Measurements from ENCODE around the gene FHAD1.

Gene FHAD1

DNA sequence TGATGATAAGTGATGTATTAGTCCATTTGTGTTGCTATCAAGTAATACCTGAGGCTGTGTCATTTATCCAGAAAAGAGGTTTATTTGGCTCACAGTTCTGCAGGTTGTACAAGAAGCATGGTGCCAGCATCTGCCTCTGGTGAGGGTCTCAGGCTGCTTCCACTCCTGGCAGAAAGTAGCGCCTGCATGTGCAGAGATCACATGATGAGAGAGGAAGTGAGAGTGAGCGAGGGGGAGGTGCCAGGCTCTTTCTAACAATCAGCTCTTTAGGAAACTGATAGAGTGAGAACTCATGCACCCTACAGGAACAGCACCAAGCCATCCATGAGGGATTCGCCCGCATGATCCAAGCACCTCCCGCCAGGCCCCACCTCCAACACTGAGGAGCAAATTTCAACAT, 2.2 kb upstream of the FHAD1 start:
- H3K27me3 ChIP-seq (ENCODE audit: control insufficient read depth, low read length): peaks cover 8% of the 10 kb centered on the region; the same call in 1 of the 2 replicates
- H3K79me2 ChIP-seq (ENCODE audit: control insufficient read depth, low read length): no peaks in the 10 kb centered on the region
- no peaks in the 10 kb centered on the region for H3F3A ChIP-seq (ENCODE audit: control insufficient read depth, insufficient read depth)
- no peaks in the 10 kb centered on the region for H4K20me1 ChIP-seq (ENCODE audit: control insufficient read depth, insufficient read depth, low read depth, low read length)
- no peak overlapping the region for H3K4me3 ChIP-seq (ENCODE audit: low read length)
- no peaks in the 10 kb centered on the region for H3K4me1 ChIP-seq (ENCODE audit: control insufficient read depth, low read length)
- no peak overlapping the region for H3K27ac ChIP-seq (ENCODE audit: low read depth, low read length)
- TF ChIP-seq, protein P1, sequence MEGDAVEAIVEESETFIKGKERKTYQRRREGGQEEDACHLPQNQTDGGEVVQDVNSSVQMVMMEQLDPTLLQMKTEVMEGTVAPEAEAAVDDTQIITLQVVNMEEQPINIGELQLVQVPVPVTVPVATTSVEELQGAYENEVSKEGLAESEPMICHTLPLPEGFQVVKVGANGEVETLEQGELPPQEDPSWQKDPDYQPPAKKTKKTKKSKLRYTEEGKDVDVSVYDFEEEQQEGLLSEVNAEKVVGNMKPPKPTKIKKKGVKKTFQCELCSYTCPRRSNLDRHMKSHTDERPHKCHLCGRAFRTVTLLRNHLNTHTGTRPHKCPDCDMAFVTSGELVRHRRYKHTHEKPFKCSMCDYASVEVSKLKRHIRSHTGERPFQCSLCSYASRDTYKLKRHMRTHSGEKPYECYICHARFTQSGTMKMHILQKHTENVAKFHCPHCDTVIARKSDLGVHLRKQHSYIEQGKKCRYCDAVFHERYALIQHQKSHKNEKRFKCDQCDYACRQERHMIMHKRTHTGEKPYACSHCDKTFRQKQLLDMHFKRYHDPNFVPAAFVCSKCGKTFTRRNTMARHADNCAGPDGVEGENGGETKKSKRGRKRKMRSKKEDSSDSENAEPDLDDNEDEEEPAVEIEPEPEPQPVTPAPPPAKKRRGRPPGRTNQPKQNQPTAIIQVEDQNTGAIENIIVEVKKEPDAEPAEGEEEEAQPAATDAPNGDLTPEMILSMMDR (IDR thresholded peaks at IDR 0.05; ENCODE audit: low read depth, low read length, poor library complexity, severe bottlenecking): no peak
- TF ChIP-seq EZH2phosphoT487 (IDR thresholded peaks at IDR 0.05; ENCODE audit: borderline replicate concordance, low read length): no peak
- H3K36me3 ChIP-seq (ENCODE audit: control insufficient read depth, low read length): no peaks in the 10 kb centered on the region
- no peaks in the 10 kb centered on the region for H3K9me2 ChIP-seq (replicated peaks; ENCODE audit: control insufficient read depth, low read length)
- H3K9me3 ChIP-seq (ENCODE audit: control insufficient read depth, insufficient read depth, low read length): no peaks in the 10 kb centered on the region
- no peak overlapping the region for H3K4me2 ChIP-seq (ENCODE audit: low read length)

- Histone ChIP-seq H3K9me3 (ENCODE audit: control insufficient read depth, insufficient read depth, low read length) (no peaks in the 10 kb centered on the region), H3K9me2 (replicated peaks; ENCODE audit: control insufficient read depth, low read length) (no peaks in the 10 kb centered on the region), H3K36me3 (ENCODE audit: control insufficient read depth, low read length) (no peaks in the 10 kb centered on the region), H3K4me1 (ENCODE audit: control insufficient read depth, low read length) (no peaks in the 10 kb centered on the region), H3K4me3 (ENCODE audit: low read length) (no peak overlapping the region), H3K4me2 (ENCODE audit: low read length) (no peak overlapping the region), H3K27ac (ENCODE audit: low read depth, low read length) (no peak overlapping the region), H3K27me3 (ENCODE audit: control insufficient read depth, low read length) (peaks cover 7% of the 10 kb centered on the region; the same call in 1 of the 2 replicates), H3F3A (ENCODE audit: control insufficient read depth, insufficient read depth) (no peaks in the 10 kb centered on the region), H3K79me2 (ENCODE audit: control insufficient read depth, low read length) (no peaks in the 10 kb centered on the region), H4K20me1 (ENCODE audit: control insufficient read depth, insufficient read depth, low read depth, low read length) (no peaks in the 10 kb centered on the region)
- TF ChIP-seq, protein P1 (IDR thresholded peaks at IDR 0.05; ENCODE audit: low read depth, low read length, poor library complexity, severe bottlenecking): no peak
- TF ChIP-seq EZH2phosphoT487 (IDR thresholded peaks at IDR 0.05; ENCODE audit: borderline replicate concordance, low read length): no peak
These were observed 1.2 kb upstream of the FHAD1 start for GRCh38 chr1:15245593-15246360.

GRCh38 chr1:15248216-15248615, 1.2 kb downstream of the FHAD1 start:
- Histone ChIP-seq H3K9me3 (ENCODE audit: control insufficient read depth, insufficient read depth, low read length) (no peaks in the 10 kb centered on the region), H3K4me1 (ENCODE audit: control insufficient read depth, low read length) (peaks cover 3% of the 10 kb centered on the region), H3K36me3 (ENCODE audit: control insufficient read depth, low read length) (no peaks in the 10 kb centered on the region), H3K4me2 (ENCODE audit: low read length) (no peak overlapping the region), H3F3A (ENCODE audit: control insufficient read depth, insufficient read depth) (no peaks in the 10 kb centered on the region), H3K4me3 (ENCODE audit: low read length) (no peak overlapping the region), H3K27me3 (ENCODE audit: control insufficient read depth, low read length) (peaks cover 7% of the 10 kb centered on the region; the same call in 1 of the 2 replicates), H3K27ac (ENCODE audit: low read depth, low read length) (no peak overlapping the region), H3K9me2 (replicated peaks; ENCODE audit: control insufficient read depth, low read length) (no peaks in the 10 kb centered on the region), H4K20me1 (ENCODE audit: control insufficient read depth, insufficient read depth, low read depth, low read length) (no peaks in the 10 kb centered on the region), H3K79me2 (ENCODE audit: control insufficient read depth, low read length) (no peaks in the 10 kb centered on the region)
- TF ChIP-seq, protein P1 (IDR thresholded peaks at IDR 0.05; ENCODE audit: low read depth, low read length, poor library complexity, severe bottlenecking): no peak
- no peak for TF ChIP-seq EZH2phosphoT487 (IDR thresholded peaks at IDR 0.05; ENCODE audit: borderline replicate concordance, low read length)
